Neural cell (in vitro differentiated cells): ENCODE measurements around the gene CDK5RAP2.

Experiments
- EP300 ChIP-seq: fragments of 450-650 bp; conservative IDR thresholded peaks from 2 replicates; pipeline ENCODE4 v1.6.1; 2014; ENCODE audit warnings: antibody characterized with exemption, mild to moderate bottlenecking, moderate library complexity; ENCODE audit not compliant: poor library complexity, severe bottlenecking
- EZH2 ChIP-seq: fragments of 200-600, 300-800 bp; shearing (Covaris generic), sonication (generic); IDR thresholded peaks from 2 replicates; pipeline ENCODE4 v1.6.1; 2014; ENCODE audit warnings: antibody characterized with exemption, low read length, borderline replicate concordance, mild to moderate bottlenecking; ENCODE audit not compliant: insufficient read depth, poor library complexity, severe bottlenecking
- MXI1 ChIP-seq: fragments of 450-650 bp; conservative IDR thresholded peaks from 2 replicates; pipeline ENCODE4 v1.6.1; 2014; ENCODE audit warnings: antibody characterized with exemption, mild to moderate bottlenecking; ENCODE audit not compliant: poor library complexity, severe bottlenecking
- POLR2AphosphoS5 ChIP-seq: IDR thresholded peaks from 2 replicates; pipeline ENCODE4 v1.6.1; 2012
- RAD21 ChIP-seq: fragments of 450-650 bp; conservative IDR thresholded peaks from 2 replicates; pipeline ENCODE4 v1.6.1; 2014; ENCODE audit warnings: antibody characterized with exemption, mild to moderate bottlenecking, moderate library complexity
- SMC3 ChIP-seq: fragments of 450-650 bp; conservative IDR thresholded peaks from 2 replicates; pipeline ENCODE4 v1.6.1; 2014; ENCODE audit warnings: antibody characterized with exemption, mild to moderate bottlenecking, moderate library complexity; ENCODE audit not compliant: poor library complexity
- TAF1 ChIP-seq: IDR thresholded peaks from 2 replicates; pipeline ENCODE4 v1.6.1; 2012; ENCODE audit warnings: low read depth
- TF ChIP-seq, protein P1 (sequence below): fragments of 450-650 bp; IDR thresholded peaks from 2 replicates; pipeline ENCODE4 v1.5.1; 2014; ENCODE audit warnings: antibody characterized with exemption, mild to moderate bottlenecking, moderate library complexity; ENCODE audit not compliant: poor library complexity, severe bottlenecking
- TF ChIP-seq, protein P2 (sequence below): IDR thresholded peaks from 2 replicates; pipeline ENCODE4 v1.6.1; 2012; ENCODE audit warnings: borderline replicate concordance

DNA sequence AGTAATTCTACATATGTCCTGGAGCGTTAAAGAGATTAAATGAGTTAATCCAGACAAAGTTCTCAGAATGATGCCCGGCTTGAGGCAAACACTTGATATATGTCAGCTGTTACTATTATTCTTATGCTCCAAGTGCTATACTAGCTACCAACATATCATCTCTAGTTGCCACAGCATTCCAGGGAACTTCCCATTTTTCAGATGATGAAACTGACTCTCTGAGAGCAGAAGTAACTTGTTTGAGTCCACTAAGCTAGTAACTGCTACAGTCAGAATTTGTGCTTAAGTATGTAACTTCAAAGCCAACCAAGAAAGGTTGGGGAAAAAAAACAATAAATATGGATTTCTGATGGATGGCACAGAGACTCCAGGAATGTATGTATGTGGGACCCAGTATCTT is 98.1 kb downstream of the CDK5RAP2 start:
- TF ChIP-seq, protein P1, sequence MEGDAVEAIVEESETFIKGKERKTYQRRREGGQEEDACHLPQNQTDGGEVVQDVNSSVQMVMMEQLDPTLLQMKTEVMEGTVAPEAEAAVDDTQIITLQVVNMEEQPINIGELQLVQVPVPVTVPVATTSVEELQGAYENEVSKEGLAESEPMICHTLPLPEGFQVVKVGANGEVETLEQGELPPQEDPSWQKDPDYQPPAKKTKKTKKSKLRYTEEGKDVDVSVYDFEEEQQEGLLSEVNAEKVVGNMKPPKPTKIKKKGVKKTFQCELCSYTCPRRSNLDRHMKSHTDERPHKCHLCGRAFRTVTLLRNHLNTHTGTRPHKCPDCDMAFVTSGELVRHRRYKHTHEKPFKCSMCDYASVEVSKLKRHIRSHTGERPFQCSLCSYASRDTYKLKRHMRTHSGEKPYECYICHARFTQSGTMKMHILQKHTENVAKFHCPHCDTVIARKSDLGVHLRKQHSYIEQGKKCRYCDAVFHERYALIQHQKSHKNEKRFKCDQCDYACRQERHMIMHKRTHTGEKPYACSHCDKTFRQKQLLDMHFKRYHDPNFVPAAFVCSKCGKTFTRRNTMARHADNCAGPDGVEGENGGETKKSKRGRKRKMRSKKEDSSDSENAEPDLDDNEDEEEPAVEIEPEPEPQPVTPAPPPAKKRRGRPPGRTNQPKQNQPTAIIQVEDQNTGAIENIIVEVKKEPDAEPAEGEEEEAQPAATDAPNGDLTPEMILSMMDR = no peak
- TF ChIP-seq POLR2AphosphoS5 (no peak), TAF1 (no peak), EZH2 (no peak), SMC3 (no peak), MXI1 (no peak), EP300 (no peak), RAD21 (no peak)
- TF ChIP-seq, protein P2, sequence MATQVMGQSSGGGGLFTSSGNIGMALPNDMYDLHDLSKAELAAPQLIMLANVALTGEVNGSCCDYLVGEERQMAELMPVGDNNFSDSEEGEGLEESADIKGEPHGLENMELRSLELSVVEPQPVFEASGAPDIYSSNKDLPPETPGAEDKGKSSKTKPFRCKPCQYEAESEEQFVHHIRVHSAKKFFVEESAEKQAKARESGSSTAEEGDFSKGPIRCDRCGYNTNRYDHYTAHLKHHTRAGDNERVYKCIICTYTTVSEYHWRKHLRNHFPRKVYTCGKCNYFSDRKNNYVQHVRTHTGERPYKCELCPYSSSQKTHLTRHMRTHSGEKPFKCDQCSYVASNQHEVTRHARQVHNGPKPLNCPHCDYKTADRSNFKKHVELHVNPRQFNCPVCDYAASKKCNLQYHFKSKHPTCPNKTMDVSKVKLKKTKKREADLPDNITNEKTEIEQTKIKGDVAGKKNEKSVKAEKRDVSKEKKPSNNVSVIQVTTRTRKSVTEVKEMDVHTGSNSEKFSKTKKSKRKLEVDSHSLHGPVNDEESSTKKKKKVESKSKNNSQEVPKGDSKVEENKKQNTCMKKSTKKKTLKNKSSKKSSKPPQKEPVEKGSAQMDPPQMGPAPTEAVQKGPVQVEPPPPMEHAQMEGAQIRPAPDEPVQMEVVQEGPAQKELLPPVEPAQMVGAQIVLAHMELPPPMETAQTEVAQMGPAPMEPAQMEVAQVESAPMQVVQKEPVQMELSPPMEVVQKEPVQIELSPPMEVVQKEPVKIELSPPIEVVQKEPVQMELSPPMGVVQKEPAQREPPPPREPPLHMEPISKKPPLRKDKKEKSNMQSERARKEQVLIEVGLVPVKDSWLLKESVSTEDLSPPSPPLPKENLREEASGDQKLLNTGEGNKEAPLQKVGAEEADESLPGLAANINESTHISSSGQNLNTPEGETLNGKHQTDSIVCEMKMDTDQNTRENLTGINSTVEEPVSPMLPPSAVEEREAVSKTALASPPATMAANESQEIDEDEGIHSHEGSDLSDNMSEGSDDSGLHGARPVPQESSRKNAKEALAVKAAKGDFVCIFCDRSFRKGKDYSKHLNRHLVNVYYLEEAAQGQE = no peak
